Subcutaneous adipose tissue (tissue), 4 donors: ENCODE results near the gene POLR2L. TPM values are rescaled to one million over a fixed set of nuclear protein-coding genes. Genes with fewer than 3 reads are reported as not detected.

Source experiments
- total RNA-seq, 4 donors: library from RNA; depleted of rRNA; stranded (reverse); fragments of >200 nt; gene quantifications; one replicate each; pipeline ENCODE4 v1.1.0, GENCODE V29; 2016
- TF ChIP-seq, protein P1 (sequence below): fragments of 450-650 bp; IDR thresholded peaks from one replicate; pipeline ENCODE4 v1.5.1; 2016; ENCODE audit warnings: low read depth, mild to moderate bottlenecking, control low read depth, antibody characterized with exemption, moderate library complexity

POLR2L gene
- total RNA-seq, 4 donors from 2014 or later, result 80.7 to 158 (median 117) TPM

DNA sequence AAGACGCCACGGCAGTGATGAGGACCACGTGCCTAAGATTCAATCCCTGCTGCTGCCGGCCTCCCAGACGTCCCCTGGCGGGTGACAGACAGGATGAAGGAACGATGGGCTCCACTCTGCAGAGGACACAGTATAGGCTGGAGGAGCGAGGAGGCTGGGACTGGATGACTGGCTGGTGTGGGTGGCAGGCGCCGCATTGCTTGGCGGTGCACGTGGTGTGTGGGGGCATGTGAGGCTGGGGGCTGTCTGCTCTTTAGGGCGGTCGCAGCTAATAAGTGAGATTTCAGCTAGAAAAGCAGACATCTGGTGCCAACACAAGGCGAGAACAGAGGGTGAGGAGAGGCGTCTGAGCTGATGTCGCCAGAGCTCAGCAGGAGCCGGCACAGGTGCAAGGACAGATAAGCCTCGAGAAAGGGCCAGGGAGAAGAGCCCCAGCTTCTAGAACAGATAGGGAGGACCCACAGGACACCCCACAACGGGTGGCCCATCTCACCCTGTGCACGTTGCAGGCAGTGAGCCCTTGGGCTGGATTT lies 33.5 kb upstream of the POLR2L start:
- TF ChIP-seq, protein P1, sequence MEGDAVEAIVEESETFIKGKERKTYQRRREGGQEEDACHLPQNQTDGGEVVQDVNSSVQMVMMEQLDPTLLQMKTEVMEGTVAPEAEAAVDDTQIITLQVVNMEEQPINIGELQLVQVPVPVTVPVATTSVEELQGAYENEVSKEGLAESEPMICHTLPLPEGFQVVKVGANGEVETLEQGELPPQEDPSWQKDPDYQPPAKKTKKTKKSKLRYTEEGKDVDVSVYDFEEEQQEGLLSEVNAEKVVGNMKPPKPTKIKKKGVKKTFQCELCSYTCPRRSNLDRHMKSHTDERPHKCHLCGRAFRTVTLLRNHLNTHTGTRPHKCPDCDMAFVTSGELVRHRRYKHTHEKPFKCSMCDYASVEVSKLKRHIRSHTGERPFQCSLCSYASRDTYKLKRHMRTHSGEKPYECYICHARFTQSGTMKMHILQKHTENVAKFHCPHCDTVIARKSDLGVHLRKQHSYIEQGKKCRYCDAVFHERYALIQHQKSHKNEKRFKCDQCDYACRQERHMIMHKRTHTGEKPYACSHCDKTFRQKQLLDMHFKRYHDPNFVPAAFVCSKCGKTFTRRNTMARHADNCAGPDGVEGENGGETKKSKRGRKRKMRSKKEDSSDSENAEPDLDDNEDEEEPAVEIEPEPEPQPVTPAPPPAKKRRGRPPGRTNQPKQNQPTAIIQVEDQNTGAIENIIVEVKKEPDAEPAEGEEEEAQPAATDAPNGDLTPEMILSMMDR, result no peak

DNA sequence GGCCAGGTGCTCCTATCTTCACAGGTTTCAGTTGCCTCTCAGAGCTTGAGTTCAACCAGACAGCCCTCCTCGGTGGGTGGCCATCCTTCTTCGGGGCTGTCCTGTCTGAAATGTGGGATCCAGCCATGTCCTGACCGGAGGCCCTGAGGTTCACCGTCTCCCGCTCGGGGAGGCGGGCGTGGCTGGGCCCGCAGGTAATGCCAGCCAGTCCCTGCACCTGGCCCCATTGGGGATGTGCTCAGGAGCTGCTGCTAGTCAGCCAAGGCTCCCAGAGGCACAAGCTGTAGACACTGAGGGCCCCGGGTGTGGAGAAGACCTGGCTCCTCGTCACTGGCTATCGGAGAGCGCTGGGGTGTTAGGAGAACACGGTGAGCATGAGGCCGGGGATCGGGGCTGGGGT lies 32.9 kb upstream of the POLR2L start:
- TF ChIP-seq, protein P1, result no peak

DNA sequence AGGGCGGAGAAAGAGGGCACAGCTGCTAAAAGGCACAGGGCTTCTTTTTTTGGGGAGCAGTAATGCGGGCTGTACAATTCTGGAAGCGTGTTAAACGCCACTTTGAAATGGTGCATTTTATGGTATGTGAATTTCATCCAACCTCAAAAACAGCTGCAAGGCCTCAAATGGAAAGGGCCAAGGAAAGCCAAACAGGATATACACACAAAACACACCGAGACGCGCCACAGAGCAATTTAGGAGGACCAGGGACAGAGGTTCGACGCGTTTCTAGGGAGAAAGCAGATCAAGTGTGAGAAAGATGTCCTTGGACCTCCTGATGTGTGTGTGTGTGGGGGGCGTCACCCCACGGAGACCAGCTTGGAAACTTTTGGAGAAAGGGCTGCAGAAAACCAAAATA lies 31.4 kb upstream of the POLR2L start:
- TF ChIP-seq, protein P1, result no peak

DNA sequence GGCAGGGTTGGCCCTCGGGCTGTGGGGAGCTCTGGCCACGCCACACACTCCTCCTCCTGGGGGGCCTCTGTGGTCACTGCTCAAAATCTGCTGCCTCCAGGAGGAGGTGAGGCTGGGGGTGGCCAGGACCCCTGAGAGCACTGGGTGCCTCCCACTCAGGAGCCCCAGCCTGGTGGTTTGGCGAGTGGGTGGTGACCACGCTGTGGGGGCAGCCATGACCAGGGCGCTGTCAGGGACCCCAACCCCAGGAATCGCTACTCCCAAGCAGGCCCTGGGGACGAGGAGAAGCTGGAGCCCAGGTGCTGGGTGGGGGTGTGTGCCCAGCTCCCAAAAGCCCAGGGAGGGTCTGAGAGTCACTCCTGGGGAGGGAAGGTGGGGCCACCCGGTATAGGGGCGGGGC lies 30.5 kb upstream of the POLR2L start:
- TF ChIP-seq, protein P1, result no peak

DNA sequence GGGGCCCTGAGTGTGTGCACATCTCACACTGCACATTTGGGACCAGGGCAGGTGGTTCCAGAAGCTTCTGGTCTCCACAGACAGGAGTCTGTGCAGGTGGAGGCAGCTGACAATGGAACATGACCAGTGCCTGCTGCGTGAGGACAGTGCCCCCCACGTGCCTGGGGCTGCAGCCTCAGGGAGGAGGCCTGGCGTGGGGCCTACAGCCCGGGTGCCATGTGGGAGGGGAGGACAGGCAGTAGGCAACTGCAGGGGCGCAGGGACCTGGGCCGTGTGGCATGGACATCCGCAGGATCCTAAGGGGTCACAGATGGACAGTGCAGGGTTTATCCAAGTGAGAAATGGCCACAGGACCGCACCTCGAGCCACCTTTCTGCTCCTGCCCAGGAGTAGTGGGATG lies 29.1 kb upstream of the POLR2L start:
- TF ChIP-seq, protein P1, result no peak

DNA sequence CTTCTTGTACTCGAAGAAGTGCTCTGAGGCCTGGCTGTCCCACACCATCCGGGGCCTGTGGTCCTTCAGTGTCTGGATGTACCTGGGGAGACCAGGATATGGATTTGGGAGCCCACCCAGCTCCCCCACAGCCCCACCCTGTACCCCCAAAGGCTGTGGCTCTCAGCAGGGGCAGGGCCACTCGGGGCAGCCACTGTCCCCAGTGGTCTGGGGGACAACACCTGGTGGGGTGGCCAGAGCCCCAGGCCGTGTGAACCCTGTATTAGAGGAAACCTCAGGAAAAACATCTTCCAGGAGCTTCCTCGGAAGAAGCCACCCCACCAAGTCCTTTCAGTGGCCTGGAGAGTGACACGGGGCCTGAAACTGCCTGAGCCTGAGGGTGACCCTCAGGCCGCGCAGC lies 28.1 kb upstream of the POLR2L start:
- TF ChIP-seq, protein P1, result no peak

DNA sequence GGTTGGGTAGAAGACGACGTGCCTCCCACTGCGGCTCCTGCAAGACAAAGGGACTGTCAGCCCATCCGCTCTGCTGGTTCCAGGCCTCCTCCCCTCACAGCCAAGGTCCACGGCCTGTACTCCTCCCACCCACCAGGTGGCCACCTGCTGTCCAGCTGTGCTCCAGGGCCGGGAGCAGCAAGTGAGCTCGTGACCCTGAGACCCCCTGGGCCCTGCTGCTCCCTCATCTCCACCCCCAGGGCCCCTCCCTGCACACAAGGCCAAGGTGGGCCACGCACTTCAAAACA lies 27.7 kb upstream of the POLR2L start:
- TF ChIP-seq, protein P1, result no peak
